GM12874 (cell line): ENCODE data around the gene NKTR.

ENCODE experiments used
- CTCF ChIP-seq: IDR thresholded peaks from 2 replicates; pipeline ENCODE4 v1.5.1; 2011; ENCODE audit warnings: low read depth, mild to moderate bottlenecking, control low read depth, low read length, moderate library complexity; ENCODE audit not compliant: insufficient read depth

The NKTR gene

GRCh38 chr3:42605546-42606173 is 5.2 kb downstream of the NKTR start:
- TF ChIP-seq CTCF = no peak

DNA sequence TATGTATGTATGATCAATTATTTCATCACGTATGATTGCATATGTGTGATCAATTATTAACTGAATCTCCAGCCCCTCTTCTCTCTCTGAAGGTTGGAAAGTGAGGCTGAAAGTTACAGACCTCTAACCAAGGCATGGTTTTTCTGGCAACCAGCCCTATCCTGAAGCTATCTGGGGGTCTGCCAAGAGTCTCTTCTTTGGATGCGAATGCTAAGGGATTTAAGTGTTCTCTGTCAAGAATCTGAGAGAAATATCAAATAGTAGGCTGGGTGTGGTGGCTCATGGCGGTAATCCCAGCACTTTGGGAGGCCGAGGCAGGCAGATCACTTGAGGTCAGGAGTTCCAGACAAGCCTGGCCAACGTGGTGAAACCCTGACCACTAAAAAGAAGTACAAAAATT is 8.1 kb downstream of the NKTR start:
- TF ChIP-seq CTCF = no peak

DNA sequence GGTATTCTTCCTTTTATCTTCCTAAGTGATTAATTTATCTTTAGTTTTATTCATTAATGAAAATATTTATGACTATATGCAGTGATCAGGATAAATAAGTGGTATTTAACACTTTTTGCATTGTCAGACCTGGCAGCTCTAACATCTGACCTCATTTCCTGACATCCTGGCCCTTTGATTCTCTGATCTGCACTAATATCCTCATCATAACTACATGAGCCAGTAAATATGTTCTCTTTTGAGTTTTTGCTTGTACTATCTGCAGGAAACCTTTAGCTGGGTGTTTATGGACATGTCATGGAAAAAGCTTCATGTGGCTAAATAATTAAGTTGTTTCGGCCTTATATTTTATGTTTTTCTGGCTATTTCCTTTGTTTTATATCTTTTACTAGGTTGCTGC is 10.5 kb downstream of the NKTR start:
- TF ChIP-seq CTCF = no peak

GRCh38 chr3:42612217-42612616 is 11.7 kb downstream of the NKTR start:
- TF ChIP-seq CTCF = no peak

- no peak for TF ChIP-seq CTCF
Observed at GRCh38 chr3:42612928-42613327, 12.4 kb downstream of the NKTR start.

DNA sequence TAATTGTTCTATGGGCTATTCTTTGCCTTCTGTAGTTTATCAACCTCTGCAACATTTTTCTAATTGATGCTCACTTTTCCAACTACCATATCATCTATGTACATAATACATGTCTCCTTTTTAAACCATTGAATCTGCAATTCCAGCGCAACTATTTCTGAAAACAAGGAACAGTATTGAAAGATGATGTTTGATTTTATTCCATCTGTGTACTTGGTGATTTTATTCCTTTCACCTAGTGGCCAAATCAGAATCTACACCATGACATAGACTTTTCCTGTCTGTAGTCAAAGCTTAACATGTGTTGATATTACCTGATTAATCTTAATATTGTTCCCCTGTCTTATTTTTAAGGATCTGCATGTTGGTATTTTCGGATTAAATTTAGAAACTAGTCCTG is 13.0 kb downstream of the NKTR start:
- TF ChIP-seq CTCF = peak; percentile 31; the same call in 1 of the 2 replicates

GRCh38 chr3:42631620-42632019 is 31.1 kb downstream of the NKTR start:
- TF ChIP-seq CTCF = no peak
